Ishikawa (cell line): ENCODE results near the gene MEF2A.

Source experiments
- CEBPB ChIP-seq: IDR thresholded peaks from 2 replicates; pipeline ENCODE4 v1.6.1; 2012
- CREB1 ChIP-seq: IDR thresholded peaks from 2 replicates; pipeline ENCODE4 v1.6.1; 2012; ENCODE audit warnings: low read depth
- EGR1 ChIP-seq: IDR thresholded peaks from 2 replicates; pipeline ENCODE4 v1.6.1; 2012
- EP300 ChIP-seq: IDR thresholded peaks from 2 replicates; pipeline ENCODE4 v1.6.1; 2012; ENCODE audit warnings: borderline replicate concordance
- FOXM1 ChIP-seq: IDR thresholded peaks from 2 replicates; pipeline ENCODE4 v1.6.1; 2012; ENCODE audit warnings: low read depth, borderline replicate concordance
- MAX ChIP-seq: IDR thresholded peaks from 2 replicates; pipeline ENCODE4 v1.6.1; 2012
- NFIC ChIP-seq: IDR thresholded peaks from 2 replicates; pipeline ENCODE4 v1.6.1; 2012
- RAD21 ChIP-seq: IDR thresholded peaks from 2 replicates; pipeline ENCODE4 v1.6.1; 2012; ENCODE audit warnings: low read depth
- REST ChIP-seq: IDR thresholded peaks from 2 replicates; pipeline ENCODE4 v1.6.1; 2012; ENCODE audit warnings: low read depth, mild to moderate bottlenecking
- TAF1 ChIP-seq: IDR thresholded peaks from 2 replicates; pipeline ENCODE4 v1.6.1; 2012; ENCODE audit warnings: low read depth, mild to moderate bottlenecking
- TCF12 ChIP-seq: IDR thresholded peaks from 2 replicates; pipeline ENCODE4 v1.6.1; 2012; ENCODE audit warnings: low read depth
- TEAD4 ChIP-seq: IDR thresholded peaks from 2 replicates; pipeline ENCODE4 v1.6.1; 2012
- YY1 ChIP-seq: IDR thresholded peaks from 2 replicates; pipeline ENCODE4 v1.6.1; 2012; ENCODE audit warnings: low read depth
- ZBTB7A ChIP-seq: IDR thresholded peaks from 2 replicates; pipeline ENCODE4 v1.6.1; 2012; ENCODE audit warnings: low read depth
- TF ChIP-seq, protein P1 (sequence below): IDR thresholded peaks from 2 replicates; pipeline ENCODE4 v1.6.1; 2012

The MEF2A gene

GRCh38 chr15:99586121-99586520 lies 20.3 kb downstream of the MEF2A start:
- TF ChIP-seq EP300: no peak
- TF ChIP-seq TEAD4: no peak
- TF ChIP-seq EGR1: no peak
- TF ChIP-seq CREB1: no peak
- TF ChIP-seq MAX: no peak
- TF ChIP-seq ZBTB7A: no peak
- no peak for TF ChIP-seq REST
- TF ChIP-seq TAF1: no peak

DNA sequence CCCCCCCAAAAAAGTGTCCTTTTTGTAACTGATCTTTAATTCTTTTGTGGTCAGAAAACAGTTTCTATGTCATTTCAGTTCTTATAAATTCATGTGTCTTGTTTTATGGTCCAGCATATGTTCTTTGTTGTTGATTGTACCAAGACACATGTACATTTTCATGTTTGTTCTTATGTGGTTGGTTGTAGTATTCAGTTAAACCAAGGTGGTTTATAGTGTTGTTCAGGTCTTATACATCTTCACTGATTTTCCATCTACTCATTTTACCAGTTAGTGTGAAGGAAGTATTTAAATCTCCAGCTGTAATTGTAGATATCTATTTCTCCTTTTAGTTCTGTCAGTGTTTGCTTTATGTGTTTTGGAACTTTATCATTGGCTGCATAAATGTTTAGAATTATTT lies 24.0 kb downstream of the MEF2A start:
- TF ChIP-seq CREB1: no peak
- no peak for TF ChIP-seq NFIC
- TF ChIP-seq, protein P1, sequence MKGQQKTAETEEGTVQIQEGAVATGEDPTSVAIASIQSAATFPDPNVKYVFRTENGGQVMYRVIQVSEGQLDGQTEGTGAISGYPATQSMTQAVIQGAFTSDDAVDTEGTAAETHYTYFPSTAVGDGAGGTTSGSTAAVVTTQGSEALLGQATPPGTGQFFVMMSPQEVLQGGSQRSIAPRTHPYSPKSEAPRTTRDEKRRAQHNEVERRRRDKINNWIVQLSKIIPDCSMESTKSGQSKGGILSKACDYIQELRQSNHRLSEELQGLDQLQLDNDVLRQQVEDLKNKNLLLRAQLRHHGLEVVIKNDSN: no peak
- TF ChIP-seq EGR1: no peak
- TF ChIP-seq TCF12: no peak
- TF ChIP-seq FOXM1: no peak
- no peak for TF ChIP-seq EP300
- no peak for TF ChIP-seq TAF1
- no peak for TF ChIP-seq MAX
- no peak for TF ChIP-seq RAD21
- no peak for TF ChIP-seq CEBPB
- TF ChIP-seq REST: no peak
- no peak for TF ChIP-seq YY1
- no peak for TF ChIP-seq TEAD4
- no peak for TF ChIP-seq ZBTB7A

GRCh38 chr15:99590913-99591646 lies 25.3 kb downstream of the MEF2A start:
- TF ChIP-seq REST: no peak
- no peak for TF ChIP-seq TEAD4
- TF ChIP-seq MAX: no peak
- no peak for TF ChIP-seq EP300
- no peak for TF ChIP-seq EGR1
- TF ChIP-seq, protein P1: no peak
- TF ChIP-seq CREB1: no peak
- no peak for TF ChIP-seq ZBTB7A

GRCh38 chr15:99592145-99592791 lies 26.5 kb downstream of the MEF2A start:
- TF ChIP-seq CEBPB: no peak
- TF ChIP-seq NFIC: no peak
- no peak for TF ChIP-seq TCF12
- no peak for TF ChIP-seq REST
- no peak for TF ChIP-seq EP300
- TF ChIP-seq FOXM1: no peak
- no peak for TF ChIP-seq MAX
- no peak for TF ChIP-seq RAD21
- TF ChIP-seq ZBTB7A: no peak
- TF ChIP-seq EGR1: no peak
- TF ChIP-seq CREB1: no peak
- TF ChIP-seq TEAD4: no peak
- TF ChIP-seq TAF1: no peak
- no peak for TF ChIP-seq YY1
- TF ChIP-seq, protein P1: no peak
